Parietal lobe (tissue), 2 donors: ENCODE measurements around the gene NOP56. TPM values are rescaled to one million over a fixed set of nuclear protein-coding genes. Genes with fewer than 3 reads are reported as not detected.

Source experiments
- small RNA-seq: library from RNA; depleted of rRNA; stranded (forward); fragments of <200 nt; gene quantifications from one replicate; pipeline ENCODE3, GENCODE V24; 2014; ENCODE audit warnings: low replicate concordance
- total RNA-seq: library from RNA; depleted of rRNA; stranded (reverse); fragments of >200 nt; gene quantifications from one replicate; pipeline ENCODE4 v1.2.3, GENCODE V29; 2014

NOP56 gene, protein sequence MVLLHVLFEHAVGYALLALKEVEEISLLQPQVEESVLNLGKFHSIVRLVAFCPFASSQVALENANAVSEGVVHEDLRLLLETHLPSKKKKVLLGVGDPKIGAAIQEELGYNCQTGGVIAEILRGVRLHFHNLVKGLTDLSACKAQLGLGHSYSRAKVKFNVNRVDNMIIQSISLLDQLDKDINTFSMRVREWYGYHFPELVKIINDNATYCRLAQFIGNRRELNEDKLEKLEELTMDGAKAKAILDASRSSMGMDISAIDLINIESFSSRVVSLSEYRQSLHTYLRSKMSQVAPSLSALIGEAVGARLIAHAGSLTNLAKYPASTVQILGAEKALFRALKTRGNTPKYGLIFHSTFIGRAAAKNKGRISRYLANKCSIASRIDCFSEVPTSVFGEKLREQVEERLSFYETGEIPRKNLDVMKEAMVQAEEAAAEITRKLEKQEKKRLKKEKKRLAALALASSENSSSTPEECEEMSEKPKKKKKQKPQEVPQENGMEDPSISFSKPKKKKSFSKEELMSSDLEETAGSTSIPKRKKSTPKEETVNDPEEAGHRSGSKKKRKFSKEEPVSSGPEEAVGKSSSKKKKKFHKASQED
- total RNA-seq = 145 TPM

DNA sequence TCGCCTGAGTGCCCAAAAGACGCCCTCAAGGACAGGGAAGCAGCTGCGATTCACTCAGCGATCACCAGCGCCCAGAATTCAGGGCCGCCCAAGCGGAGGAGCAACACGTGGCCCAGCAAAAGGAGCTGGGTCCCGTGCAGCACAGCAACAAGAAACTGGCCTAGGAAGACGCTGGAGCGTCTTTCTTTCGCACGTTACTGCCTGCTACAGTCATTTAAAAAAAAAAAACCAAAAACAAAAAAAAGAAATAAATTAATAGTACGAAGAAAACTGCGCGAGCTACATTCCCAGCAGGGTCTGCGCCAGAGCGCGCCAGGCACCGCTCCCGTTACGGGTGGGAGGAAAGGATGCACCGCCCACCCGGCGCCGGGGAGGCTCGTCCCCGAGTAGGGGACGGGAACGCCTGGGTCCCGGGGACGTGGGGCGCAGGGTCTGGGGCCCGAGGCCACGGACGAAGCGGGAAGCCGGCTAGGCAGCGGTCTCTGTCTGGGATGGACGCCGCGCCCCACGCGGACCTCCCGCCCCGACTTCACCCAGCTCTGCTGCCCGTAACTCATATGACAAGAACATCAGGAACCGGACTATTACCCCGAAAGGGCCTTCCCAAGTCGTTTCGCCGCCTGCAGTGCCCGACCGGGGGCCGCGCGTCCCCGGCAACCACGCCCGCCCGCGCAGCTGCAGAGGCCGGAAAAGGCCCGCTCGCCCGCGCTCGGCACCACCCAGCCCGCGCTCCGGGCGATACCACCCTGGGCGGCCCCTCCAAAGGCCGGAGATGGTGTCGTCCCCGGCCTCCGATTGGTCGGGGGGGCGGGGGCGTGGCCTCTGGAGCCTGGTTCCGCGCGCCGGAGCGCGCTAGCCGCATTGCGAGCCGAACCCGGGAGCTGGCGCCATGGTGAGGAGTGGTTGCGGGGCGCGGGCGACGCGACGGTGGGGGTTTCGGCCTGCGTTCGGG lies at the start of gene NOP56:
TSS of gene NOP56 (plus strand) at position 861 of the 952 bp plus-strand sequence. CDS start at position 890, 29 bp downstream.

DNA sequence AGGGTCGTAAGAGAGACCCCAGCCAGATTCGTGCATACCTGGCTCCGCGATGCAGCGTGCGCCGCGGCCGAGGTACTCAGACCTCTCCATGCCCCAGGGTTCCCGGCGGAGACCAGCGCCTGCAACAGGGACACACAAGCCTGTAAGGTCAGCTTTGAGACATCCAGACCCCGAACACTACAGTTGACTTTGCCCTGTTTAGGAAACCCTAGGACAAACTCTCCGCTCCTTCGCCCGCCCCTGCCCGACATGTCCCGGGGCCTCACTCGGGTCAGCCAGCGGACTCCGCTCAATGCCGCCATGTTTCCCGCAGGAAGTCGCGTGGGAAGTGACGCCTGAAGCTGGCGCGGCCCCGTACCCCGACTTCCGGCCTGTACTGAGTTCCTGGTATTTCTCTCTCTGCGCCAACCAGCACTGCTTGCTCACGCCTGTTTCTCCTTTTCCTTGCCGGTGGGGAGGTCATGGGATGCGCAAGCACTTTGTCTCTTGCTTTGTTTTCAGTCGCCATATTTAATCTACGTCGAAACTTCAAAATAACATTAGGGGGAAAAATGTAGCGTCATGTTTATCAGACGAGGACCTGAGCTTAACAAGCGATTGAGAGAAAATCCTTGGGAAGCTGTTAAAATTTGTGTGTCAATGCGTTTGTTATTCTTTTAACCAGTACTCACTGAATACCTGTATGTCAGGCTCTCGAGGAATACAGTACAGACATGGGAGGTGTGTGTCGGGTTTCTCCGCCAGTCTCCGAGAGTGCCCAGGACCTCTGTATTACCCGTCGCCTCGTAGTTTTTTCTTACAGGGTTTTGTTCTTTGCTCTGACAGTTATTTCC lies 11.7 kb downstream of the NOP56 start, which contains the start of gene IDH3B:
TSS of gene IDH3B (minus strand) at position 330 of the 833 bp plus-strand sequence. CDS start at position 302, 28 bp downstream.

DNA sequence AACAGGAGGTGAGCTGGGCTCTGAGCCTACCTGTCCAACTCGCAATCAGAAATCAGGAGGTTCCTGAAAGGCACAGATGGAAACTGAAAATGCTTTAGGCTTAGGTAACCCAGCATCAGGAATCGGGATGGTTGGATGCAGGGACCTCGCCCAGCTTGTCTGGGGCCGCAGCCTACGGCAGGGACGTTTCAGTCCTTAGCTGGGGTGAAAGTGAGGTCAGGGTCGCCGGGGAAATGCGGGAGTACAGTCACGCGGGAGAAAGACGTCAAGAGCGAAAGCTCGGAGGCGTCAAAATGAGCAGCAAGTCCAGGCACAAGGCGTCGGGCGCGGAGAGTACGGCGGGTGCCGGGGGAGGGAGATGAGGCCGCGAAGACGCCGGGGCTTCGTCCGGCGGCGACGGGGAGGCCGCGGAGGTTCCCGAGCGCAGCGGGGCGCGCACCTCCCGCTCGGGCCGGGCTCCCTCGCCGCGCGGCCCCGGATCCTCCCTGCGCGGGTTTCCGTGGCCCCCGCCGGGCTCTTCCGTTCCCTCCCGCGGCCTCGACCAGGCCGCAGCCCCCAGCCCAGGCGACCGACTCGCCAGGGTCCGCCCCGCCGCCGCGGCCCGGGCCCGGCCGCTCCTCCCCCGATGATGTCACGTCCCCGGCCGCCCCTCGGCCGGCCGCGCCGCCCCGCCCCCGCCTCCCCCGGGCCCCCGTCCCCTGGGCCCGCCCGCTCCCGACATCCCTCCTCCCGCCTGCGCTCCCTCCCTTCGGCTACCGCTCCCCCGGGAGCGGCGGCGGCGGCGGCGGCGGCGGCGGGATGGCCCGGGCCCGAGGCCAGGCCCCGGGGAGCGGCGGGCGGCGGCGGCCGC lies 39.8 kb downstream of the NOP56 start, which contains the start of gene EBF4:
TSS of gene EBF4 (plus strand) at position 745 of the 850 bp plus-strand sequence. CDS start 866 bp downstream, outside the sequence.

Small RNAs within 50 kb of the gene (small RNA-seq; reads per million reads assigned to genes)
- gene SNORA51 (not detected), gene SNORD110 (not detected), gene SNORD56 (not detected), gene SNORD57 (not detected), gene SNORD86 (not detected)

Other genes starting within 250 kb of the NOP56 start
- gene SNRPB, start 181.8 kb upstream of the NOP56 start, total RNA-seq = 45.7 TPM
- gene ZNF343, start 143.7 kb upstream of the NOP56 start, total RNA-seq = 23.5 TPM
- 7.5 TPM for gene TMC2, start 116.1 kb upstream of the NOP56 start, total RNA-seq
- 64.2 TPM for gene IDH3B, start 11.6 kb downstream of the NOP56 start, total RNA-seq
- gene EBF4, start 40.1 kb downstream of the NOP56 start, total RNA-seq = 24.1 TPM
- gene CPXM1, start 148.0 kb downstream of the NOP56 start, total RNA-seq = 8.8 TPM
- gene C20orf141, start 162.4 kb downstream of the NOP56 start, total RNA-seq = not detected
- not detected for gene TMEM239, start 163.7 kb downstream of the NOP56 start, total RNA-seq
- gene PCED1A, start 188.0 kb downstream of the NOP56 start, total RNA-seq = 32.9 TPM
- gene VPS16, start 188.1 kb downstream of the NOP56 start, total RNA-seq = 62.6 TPM
- gene PTPRA, start 220.8 kb downstream of the NOP56 start, total RNA-seq = 117 TPM